NCI-H524 treated with DMSO at 0.1 percent for 48 hours (cell line): ENCODE measurements around the gene TULP4.
"Not testable (repeated sequence)": the region's sequence is repeated elsewhere in the genome, so short reads cannot be mapped to it uniquely, and the experiment has no call there.

ENCODE experiments used
- DNase-seq: peaks from one replicate; lab custom pipeline; 2025; lab: John Stamatoyannopoulos, UW

The TULP4 gene

GRCh38 chr6:158295976-158296853 is 16.1 kb upstream of the TULP4 start:
- not testable (repeated sequence) for DNase-seq

- not testable (repeated sequence) for DNase-seq
Observed at GRCh38 chr6:158296854-158297324, 15.4 kb upstream of the TULP4 start.

- DNase-seq = not testable (repeated sequence)
Observed at GRCh38 chr6:158297657-158298056, 14.6 kb upstream of the TULP4 start.

GRCh38 chr6:158300306-158301143 is 11.7 kb upstream of the TULP4 start:
- DNase-seq = not testable (repeated sequence)

- not testable (repeated sequence) for DNase-seq
Observed at GRCh38 chr6:158301561-158301960, 10.7 kb upstream of the TULP4 start.

- DNase-seq = not testable (repeated sequence)
Observed at GRCh38 chr6:158302195-158302796, 10.0 kb upstream of the TULP4 start.

GRCh38 chr6:158303210-158303731 is 9.0 kb upstream of the TULP4 start:
- no peak for DNase-seq

- DNase-seq = no peak
Observed at GRCh38 chr6:158304254-158304653, 8.0 kb upstream of the TULP4 start.

- no peak for DNase-seq
Observed at GRCh38 chr6:158309814-158310213, 2.5 kb upstream of the TULP4 start.

GRCh38 chr6:158311193-158311592 is 1.1 kb upstream of the TULP4 start:
- no peak for DNase-seq

- no peak for DNase-seq
Observed at GRCh38 chr6:158311626-158312025, 639 bp upstream of the TULP4 start.

- peak; percentile 89 for DNase-seq
Observed at GRCh38 chr6:158312672-158313397, 570 bp downstream of the TULP4 start.

- no peak for DNase-seq
Observed at GRCh38 chr6:158313989-158314388, 1.7 kb downstream of the TULP4 start.

GRCh38 chr6:158314737-158315136 is 2.5 kb downstream of the TULP4 start:
- DNase-seq = no peak

GRCh38 chr6:158316022-158316421 is 3.8 kb downstream of the TULP4 start:
- DNase-seq = no peak

GRCh38 chr6:158321960-158322359 is 9.7 kb downstream of the TULP4 start:
- no peak for DNase-seq

- no peak for DNase-seq
Observed at GRCh38 chr6:158322400-158322723, 10.1 kb downstream of the TULP4 start.

- DNase-seq = no peak
Observed at GRCh38 chr6:158322724-158323560, 10.7 kb downstream of the TULP4 start.

- DNase-seq = no peak
Observed at GRCh38 chr6:158323561-158323958, 11.3 kb downstream of the TULP4 start.

GRCh38 chr6:158324136-158324535 is 11.9 kb downstream of the TULP4 start:
- DNase-seq = no peak

GRCh38 chr6:158327211-158327610 is 14.9 kb downstream of the TULP4 start:
- DNase-seq = no peak
